HepG2 (cell line): Measurements from ENCODE around the gene POLL.

ENCODE experiments used
- ERF ChIP-seq: IDR thresholded peaks from 2 replicates; pipeline ENCODE4 v1.6.1; 2018; ENCODE audit warnings: missing biosample characterization, missing genetic modification reagents
- EZH2 ChIP-seq: conservative IDR thresholded peaks from 2 replicates; pipeline ENCODE4 v1.6.1; 2012; ENCODE audit warnings: mild to moderate bottlenecking, low read depth, low read length, moderate library complexity
- FOSL2 ChIP-seq: sonication (generic); formaldehyde crosslinking; IDR thresholded peaks from 2 replicates; pipeline ENCODE4 v1.4.0; 2020; ENCODE audit warnings: missing genetic modification reagents
- POLR2AphosphoS5 ChIP-seq: IDR thresholded peaks from 2 replicates; pipeline ENCODE4 v1.6.1; 2012; ENCODE audit warnings: low read depth, low read length
- ZFP1 ChIP-seq: IDR thresholded peaks from 2 replicates; pipeline ENCODE4 v1.6.1; 2016
- TF ChIP-seq, protein P1 (sequence below): IDR thresholded peaks from 2 replicates; pipeline ENCODE4 v1.6.1; 2016; ENCODE audit warnings: low read depth, borderline replicate concordance
- TF ChIP-seq, protein P2 (sequence below), 2 experiments: IDR thresholded peaks; 2 replicates each; pipeline ENCODE4 v1.6.1; 2011 to 2012; ENCODE audit warnings: low read length in 2 of 2, borderline replicate concordance in 1 of 2, low read depth in 1 of 2, mild to moderate bottlenecking in 1 of 2, moderate library complexity in 1 of 2
- TF ChIP-seq, protein P3 (sequence below): sonication (generic); formaldehyde crosslinking; IDR thresholded peaks from 2 replicates; pipeline ENCODE4 v1.5.0; 2020; ENCODE audit warnings: mild to moderate bottlenecking, missing genetic modification reagents, moderate library complexity

DNA sequence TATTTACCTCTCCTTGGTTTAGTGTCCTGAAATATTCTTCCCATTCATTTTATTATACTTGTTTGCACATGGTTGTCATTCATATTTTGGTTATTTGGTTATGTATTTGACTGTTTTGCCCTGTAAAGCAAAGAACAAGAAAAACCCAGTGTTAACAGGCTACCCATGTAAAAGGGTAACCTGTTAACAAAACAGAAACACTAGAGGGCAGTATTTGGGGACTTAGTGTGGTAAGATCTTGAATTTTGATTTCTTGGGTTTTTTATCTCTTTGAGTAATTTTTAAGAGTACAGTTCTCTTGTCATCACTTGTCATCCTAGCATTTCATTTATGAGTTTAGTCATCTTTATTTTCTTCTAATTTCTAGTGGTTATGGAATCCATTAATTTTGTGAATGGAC lies 51.3 kb downstream of the POLL start:
- TF ChIP-seq, protein P1, sequence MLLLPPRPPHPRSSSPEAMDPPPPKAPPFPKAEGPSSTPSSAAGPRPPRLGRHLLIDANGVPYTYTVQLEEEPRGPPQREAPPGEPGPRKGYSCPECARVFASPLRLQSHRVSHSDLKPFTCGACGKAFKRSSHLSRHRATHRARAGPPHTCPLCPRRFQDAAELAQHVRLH (CRISPR knock-in tag): no peak
- TF ChIP-seq FOSL2 (CRISPR knock-in tag) (no peak), POLR2AphosphoS5 (no peak), ERF (CRISPR knock-in tag) (no peak), ZFP1 (CRISPR knock-in tag) (no peak), EZH2 (no peak)
- TF ChIP-seq, protein P2, sequence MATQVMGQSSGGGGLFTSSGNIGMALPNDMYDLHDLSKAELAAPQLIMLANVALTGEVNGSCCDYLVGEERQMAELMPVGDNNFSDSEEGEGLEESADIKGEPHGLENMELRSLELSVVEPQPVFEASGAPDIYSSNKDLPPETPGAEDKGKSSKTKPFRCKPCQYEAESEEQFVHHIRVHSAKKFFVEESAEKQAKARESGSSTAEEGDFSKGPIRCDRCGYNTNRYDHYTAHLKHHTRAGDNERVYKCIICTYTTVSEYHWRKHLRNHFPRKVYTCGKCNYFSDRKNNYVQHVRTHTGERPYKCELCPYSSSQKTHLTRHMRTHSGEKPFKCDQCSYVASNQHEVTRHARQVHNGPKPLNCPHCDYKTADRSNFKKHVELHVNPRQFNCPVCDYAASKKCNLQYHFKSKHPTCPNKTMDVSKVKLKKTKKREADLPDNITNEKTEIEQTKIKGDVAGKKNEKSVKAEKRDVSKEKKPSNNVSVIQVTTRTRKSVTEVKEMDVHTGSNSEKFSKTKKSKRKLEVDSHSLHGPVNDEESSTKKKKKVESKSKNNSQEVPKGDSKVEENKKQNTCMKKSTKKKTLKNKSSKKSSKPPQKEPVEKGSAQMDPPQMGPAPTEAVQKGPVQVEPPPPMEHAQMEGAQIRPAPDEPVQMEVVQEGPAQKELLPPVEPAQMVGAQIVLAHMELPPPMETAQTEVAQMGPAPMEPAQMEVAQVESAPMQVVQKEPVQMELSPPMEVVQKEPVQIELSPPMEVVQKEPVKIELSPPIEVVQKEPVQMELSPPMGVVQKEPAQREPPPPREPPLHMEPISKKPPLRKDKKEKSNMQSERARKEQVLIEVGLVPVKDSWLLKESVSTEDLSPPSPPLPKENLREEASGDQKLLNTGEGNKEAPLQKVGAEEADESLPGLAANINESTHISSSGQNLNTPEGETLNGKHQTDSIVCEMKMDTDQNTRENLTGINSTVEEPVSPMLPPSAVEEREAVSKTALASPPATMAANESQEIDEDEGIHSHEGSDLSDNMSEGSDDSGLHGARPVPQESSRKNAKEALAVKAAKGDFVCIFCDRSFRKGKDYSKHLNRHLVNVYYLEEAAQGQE (IDR thresholded peaks at IDR 0.05; ENCODE audit: borderline replicate concordance in 1 of 2, low read depth in 1 of 2, low read length in 2 of 2): no peak
- TF ChIP-seq, protein P3, sequence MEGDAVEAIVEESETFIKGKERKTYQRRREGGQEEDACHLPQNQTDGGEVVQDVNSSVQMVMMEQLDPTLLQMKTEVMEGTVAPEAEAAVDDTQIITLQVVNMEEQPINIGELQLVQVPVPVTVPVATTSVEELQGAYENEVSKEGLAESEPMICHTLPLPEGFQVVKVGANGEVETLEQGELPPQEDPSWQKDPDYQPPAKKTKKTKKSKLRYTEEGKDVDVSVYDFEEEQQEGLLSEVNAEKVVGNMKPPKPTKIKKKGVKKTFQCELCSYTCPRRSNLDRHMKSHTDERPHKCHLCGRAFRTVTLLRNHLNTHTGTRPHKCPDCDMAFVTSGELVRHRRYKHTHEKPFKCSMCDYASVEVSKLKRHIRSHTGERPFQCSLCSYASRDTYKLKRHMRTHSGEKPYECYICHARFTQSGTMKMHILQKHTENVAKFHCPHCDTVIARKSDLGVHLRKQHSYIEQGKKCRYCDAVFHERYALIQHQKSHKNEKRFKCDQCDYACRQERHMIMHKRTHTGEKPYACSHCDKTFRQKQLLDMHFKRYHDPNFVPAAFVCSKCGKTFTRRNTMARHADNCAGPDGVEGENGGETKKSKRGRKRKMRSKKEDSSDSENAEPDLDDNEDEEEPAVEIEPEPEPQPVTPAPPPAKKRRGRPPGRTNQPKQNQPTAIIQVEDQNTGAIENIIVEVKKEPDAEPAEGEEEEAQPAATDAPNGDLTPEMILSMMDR (CRISPR knock-in tag): peak; percentile 53
